Measurements from ENCODE around the gene CYP11A1.

The CYP11A1 gene

DNA sequence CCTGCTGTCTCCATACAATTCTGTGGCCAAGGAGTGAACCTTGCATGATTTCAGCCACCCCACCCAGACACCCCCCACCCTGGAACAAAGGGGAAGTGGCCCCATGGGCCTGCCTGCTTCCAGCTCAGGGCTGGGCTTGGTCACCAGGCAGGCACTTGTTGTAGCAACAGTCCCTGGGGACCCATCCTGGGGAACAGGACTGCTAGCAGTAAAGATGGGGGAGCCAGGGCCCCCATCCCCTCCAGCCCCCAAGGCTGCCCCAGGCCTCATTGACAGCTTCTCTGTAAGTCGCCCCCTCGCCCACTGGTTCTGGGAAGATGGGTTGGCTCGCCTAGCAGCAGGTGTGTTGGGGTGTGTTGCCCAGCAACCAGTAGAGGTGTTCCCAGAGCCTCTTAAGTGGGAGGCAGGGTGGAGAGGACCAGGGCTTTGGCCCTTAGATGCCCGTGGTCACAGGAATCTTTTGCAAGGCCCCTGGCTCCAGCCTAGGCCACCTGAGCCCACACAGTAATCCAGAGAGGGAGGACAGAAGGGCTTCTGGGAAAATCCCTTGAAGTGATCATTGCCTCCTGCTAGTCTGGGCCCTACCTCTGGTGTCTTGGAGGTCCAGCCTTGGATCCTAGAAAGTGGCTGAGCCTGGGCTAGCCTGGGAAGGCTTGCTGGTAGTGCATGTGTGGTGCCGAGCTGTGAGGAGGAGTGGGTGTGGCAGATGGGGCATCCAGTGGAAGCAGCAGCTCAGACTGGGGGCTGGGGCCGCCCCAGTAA, 48.9 kb downstream of the CYP11A1 start:
- DNase-seq, result no peak

DNA sequence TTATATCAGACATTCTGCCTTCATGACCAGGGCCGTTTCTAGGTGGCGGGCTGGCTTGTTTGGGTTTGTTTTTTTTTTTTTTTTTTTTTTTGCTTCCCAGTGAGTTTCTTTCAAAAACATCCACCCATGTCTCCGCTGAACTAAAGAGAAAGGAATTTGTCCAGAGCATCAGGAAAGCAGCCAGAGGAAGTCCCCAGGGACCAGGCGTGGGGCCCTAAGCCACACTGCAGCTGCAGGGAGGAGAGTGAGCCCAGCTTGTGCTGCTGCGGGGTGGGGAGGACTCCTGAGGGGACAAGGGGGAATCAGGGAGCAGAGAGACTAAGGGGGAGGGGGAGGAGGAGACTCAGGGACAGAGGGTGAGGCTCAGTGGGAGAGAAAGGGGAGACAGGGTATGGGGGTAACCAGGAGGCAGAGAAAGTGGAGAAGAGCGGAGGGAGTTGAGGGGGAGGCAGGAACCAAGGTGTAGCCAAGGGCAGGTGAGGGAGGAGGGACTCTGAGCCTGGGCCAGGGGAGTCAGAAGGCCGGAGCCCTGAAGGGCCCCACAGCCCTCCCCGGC, 49.5 kb downstream of the CYP11A1 start:
- no peak for DNase-seq

DNA sequence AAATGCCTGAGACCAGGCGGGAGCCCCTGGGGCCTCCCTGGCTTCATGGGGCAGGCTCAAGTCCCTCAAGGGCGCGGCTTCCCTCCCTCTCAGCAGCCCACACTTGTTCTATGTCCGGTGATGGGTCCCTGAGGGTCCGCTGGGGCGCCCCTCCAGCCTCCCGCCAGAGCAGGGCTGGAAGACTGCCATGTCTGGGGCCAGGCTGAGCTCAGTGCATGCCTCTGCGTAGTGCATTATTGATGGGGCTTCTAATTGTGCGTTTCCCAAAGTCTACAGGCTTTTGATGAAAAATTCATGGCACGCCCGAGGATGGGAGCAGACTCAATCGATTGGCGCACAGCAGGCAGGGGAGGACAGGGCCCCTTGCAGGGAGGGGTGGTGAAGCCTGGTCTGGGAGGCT, 51.3 kb downstream of the CYP11A1 start:
- DNase-seq, result no peak

DNA sequence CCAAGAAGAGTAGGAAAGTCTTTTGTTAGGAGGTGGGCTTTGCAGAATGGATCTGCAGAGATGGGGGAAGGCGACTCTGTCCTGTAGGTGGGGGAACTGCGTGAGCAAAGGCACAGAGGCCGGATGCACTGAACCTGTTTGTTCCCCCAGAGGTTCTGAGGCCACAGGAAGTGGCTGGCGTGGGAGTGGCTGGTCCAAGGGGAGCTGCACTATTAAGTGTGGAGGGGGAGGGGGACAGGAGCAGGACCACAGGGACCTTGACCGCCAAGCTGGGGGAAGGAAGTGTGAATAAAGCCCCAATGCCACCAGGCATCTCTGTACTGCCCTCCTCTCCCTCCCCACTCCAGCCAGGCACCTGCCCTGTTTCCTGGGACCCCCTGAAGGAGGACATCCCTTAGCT, 51.8 kb downstream of the CYP11A1 start:
- no peak for DNase-seq

DNA sequence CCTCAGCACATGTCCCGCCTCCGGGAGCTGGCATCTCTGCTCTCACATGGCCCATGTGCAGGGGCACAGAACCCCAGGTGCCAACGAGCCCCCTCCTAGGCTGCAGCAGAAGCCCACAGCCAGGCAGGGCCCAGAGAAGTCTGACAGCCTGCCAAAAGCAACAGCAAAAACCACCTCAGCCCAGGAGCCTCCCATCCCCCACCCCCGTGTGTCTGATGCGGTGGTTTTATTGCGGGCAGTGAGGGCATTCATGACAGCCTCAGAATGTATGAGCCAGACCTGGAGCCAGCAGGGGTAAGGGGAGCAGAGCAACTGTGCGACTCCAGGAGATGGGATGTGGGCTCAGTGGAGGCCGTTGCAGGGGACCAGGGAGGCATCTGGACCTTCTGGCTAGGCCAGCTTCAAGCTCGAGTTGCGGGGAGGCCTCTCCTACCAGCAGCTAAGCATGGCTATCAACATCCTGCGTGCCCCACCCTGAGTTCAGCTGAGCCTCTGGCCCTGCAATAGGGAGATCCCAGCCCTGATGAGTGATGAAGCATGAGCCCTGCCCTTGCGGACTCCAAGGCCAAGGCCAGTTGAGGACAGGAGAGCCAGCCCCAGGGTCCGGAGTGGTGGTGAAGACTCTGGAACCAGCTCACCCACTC, 52.5 kb downstream of the CYP11A1 start:
- DNase-seq, result no peak

DNA sequence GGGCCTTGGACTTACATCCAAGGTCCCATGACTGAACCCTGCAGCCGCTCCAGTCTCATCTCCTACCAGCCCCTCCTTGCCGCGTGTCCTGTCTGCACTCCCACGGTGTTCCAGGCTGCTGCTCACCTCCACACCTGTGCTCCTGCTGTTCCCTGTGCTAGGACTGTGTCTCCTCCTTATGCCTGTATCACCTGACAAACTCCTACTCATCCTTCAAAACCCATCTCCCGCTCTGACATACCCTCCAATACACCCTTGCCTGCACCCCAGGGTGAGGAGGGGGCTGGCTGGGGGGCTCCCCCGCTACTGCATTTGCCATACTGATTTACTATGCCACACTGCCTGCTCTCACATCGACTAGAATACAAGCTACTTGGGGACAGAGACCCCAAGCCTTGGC, 53.6 kb downstream of the CYP11A1 start:
- no peak for DNase-seq

DNA sequence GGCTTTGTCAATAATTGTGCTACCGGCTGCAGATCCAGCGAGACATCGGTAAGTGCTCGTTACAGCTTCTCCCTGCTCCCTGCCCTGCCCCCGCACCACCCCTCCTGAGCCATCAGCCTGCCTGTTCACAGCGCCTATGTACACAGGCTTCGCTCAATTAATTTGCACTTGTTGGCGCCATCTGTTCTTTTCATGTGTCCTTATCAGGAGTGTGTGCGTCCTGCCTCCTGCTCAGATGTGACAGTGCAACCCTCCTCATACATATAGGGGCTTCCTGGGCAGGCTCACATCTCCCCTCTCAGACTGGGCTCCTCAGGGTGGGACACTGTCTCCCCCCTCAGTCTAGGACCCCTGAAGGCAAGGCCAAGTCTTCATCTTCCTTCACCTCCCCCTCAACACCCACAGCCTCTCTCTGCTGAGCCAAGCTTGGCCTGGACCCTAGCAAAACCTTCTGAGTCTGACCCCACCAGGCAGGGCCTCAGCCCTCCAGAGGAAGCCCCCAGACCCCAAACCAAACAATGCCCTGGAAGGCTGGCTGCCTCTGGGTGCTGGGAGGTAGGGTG, 54.9 kb downstream of the CYP11A1 start:
- no peak for DNase-seq

DNA sequence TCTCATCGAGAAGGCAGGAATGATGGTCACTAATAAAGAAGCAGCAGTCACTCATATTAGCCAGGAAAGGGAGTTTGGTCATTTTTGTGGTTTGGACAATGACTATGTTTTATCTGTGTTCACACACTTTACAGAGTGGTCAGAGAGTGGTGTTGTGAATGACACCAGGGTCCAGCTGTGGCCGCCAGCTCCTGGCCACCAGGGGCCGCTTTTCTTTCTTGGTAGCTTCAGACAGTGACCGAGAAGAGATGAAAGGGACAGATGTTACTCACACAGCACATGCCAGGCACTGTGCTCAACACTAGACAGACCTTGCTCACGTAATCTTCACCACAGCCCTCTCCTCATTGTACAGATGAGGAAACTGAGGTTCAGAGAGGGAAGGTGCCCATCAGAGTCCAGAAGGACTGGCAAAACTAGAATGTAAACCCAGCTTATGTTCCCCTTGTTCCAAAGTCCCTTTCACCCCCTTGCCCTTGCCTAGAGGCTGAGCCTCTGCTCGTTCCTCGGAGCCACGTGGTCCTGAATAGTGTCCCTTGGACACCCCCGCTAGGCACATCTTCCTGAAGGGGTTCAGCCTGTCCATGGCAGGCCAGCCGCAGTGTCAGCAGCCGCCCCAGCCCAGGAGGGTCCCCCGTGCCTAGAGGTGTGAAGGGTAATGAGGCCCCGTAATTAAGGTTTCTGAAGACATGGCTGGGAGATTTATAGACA, 55.6 kb downstream of the CYP11A1 start:
- no peak for DNase-seq

DNA sequence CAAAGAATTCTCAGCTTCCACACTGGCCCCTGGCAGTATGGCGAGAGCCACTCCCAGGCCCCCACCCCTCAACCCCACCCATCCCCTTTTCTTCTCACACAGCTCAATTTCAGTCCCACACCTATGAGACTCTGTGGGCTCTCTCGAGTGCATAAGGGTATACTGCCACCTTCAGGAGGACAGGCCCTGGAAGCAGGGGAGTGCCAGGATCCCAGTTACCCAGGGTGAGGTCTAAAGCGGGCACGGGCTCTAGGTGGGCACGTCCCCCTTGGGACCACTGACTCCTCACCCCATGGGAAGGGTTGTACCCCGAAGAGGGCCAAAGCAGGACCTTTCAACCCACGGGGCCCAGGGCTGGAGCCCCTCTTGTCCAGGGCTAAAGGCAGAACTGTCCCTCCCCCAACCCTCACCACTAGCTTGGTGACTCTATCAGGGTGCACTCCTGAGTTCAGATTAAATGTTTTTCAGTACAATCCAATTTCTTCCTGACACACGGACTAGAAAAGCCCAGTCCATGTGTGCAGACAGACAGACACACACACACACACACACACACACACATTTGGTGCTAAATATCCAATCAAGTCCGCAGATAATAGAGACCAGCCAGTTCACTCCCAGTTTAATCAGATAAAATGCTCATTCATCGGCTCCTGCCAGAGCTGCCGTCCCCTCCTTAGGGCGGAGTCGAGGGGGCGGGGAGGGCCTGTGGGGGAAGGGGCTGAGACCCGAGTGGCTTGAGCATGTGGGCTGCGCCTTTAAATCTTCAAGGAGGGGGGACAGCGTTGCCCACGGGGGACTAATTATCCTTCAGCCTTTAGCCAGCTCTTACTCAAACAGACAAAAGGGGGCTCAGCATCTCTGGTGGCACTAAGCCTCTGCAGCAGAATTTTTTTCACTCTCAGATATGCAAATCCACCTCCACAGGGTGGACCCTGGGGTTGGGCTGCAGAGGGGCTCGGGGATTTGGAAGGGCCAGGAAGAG, 59.3 kb downstream of the CYP11A1 start:
- DNase-seq, result no peak

DNA sequence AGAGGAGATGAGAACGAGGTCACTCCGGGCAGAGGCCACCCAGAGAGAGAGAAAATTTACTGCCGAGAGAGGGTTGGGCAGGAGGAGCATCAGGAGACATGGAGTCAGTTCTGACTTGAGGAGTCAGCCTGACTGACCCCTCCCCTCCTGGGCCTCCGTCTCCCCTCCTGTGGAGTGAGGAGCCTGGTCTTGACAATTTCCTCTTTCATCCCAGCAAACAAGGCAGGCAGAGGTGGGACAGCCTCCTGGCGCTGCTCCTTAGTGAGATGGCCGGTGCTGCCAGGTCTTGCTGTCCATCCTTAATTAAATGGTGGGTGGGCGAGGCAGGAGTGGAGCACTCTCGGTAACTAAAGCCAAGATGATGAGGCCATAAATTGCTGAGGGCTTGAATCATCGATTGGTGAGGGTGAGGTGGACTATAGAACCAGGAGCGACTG, 60.6 kb downstream of the CYP11A1 start:
- no peak for DNase-seq

DNA sequence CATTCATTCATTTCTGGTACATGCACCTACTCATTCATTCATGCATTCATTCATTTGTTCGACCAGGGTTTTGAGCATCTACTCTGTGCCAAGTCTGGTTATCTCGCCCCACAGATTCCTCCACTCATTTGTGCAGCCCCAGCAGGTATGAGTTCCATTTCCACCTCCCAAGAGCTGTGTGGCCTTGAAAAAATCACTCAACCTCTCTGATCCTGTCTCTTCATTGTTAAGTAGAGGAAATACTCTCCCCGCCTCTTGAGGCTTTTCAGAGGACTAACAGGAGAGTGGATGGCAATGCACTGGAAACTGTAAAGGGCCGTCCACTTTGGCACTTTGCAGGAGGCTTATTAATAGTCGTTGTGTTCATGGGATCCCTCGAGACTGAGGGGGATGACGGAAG, 61.8 kb downstream of the CYP11A1 start:
- no peak for DNase-seq

DNA sequence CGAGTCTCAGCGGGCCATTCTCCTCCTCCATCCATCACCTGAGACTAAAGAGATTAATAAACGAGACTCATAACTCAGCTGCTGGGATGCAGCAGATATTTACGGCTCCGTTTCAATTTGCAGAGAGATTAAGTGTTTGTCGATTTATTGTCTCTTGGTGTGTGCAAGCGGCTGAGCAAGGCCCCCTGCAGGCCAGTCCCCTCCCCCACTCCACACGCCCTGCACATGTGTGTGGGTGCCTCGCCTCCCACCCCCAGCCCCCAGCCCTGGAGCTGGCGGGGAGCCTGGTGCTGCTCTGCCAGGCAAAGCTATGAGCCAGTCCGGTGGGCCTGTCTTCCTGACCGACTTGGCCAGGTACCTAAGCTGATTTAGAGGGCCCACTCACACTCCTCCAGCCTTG, 63.0 kb downstream of the CYP11A1 start:
- no peak for DNase-seq

DNA sequence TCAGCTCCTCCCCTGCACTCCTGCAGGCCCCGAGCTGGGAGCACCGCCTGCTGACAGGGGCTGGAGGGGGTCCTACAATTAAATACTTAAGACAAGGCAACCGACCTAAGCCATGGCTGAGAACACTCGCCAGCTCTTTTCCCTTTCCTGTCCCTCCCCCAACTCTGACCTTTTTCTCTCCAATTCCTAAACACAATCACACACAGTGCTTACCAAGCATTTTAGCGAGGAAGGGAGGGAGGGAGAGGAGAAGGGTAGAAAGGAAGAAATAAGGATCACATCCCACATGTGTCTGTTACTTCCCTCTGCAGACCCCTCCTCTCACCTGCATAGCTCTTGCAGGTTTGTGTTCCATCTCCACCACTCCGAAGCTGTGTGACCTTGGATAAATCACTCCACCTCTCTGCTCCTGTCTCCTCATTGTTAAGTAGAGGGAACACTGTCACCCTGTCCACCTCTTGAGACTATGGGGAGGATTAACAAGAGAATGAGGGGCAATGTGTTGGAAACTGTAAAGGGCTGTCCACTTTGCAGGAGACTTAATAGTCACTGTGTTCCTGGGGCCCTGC, 63.6 kb downstream of the CYP11A1 start:
- no peak for DNase-seq

DNA sequence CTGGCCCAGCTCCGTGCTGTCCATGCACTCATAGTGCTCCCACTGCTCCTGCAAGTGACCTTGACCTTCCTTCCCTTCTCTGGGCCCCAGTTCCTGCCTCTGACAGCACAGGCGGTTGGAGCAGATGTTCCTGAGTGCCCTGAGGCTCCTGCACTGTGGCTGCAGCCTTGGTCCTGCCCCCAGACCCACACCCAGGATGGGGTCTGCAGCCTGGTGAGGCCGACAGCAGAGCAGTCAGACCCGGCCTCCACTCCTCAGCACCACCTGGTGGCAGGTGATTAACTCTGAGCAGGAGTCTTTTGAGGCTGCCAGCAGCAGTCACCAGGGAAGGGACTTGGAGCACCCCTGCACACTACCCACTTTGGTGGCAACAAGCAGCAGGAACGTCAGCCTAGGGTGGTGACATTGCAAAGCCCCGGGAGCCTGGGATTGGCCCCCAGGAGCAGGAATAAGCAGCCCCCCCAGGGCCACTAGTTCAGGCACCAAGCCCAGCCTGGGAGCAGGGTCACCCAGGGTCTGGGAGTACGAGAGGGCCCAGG, 64.6 kb downstream of the CYP11A1 start:
- no peak for DNase-seq

DNA sequence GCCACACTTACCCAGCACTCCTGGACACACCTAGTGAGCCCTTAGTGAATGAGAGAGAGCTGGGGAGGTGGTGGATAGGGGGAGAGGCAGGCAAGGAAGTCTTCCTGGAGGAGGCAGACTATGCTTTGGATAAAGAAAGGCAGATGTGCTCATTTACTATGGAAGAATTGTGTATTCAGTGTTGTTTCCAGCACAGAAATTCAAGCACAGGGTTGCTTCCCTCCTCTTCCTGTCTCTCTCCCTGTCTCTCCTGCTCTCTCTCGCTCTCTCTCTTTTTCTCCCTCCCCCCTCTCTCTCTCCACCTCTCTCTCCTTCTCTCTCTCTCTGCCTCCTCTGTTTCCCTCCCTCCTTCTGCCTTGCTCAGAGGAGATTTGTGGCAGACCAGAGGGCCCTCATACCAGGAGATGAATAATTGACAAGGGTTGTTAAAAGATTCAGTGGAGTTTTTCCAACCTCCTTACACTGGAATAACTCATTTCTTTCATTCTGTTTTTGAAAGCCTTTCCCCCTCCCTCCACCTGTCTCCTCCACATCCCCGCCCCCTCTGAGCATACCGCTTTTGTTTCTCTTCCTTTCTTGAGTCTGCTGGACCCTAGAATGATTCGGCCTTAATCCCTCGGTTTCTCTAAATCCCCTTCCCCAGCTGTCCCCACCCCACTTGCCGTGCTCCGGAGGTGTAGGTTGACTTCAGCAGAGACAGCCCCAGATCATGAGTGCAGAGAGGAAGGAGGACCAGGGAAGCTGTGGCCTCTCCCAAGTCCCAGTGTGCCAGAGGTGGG, 65.7 kb downstream of the CYP11A1 start:
- DNase-seq, result no peak

DNA sequence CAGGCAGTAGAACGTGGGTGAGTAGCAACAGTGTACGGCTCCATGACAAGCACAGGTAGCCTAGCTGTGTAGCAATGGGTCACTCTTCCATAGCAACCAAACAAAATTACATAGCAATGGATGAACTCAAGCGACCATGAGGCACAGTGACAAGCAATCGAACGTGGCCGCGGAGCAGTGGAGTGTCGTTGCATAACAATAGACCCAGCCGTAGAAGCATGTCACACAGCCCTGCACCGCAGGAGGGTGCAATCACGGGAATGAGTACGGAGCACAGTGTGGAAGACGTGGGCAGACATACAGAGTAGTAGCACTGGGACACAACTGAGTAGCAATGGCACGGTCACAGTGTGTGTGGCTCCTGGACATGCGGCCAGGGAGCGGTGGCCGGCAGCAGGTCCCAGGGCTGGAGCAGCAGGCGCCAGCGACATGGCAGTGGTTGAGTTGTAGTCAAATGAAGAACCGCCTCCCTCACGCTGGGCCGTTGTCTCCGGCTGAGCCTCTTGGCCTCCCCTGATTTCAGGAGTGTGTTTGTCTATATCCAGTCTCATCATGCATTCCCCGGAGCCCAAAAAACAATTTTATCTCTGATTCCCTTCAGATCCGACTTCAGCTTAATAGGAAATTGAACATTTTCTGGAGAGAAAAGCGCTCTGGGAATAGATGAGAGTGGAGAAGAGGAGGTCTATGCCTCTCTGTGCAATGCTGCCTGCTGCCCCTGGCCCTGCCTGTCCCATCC, 67.2 kb downstream of the CYP11A1 start:
- DNase-seq, result no peak

DNA sequence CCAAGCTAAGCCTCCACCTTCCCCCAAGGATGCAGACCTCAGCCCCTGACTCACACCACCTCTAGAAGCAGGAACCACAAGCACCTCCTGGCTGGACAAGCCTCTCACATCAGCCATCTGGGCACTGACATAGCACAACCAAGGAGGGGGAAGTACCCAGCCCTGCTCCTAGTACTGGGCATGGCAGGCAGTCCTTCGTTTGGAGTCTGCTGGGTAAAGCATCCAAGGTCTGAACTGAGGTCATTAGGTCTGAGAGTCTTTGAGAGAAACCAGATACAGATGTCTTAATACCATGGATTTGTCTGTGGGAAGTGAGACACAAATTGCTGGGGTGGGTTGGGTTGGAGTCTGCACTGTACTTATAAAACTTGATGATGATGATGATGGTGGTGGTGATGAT, 69.6 kb downstream of the CYP11A1 start:
- DNase-seq, result no peak

DNA sequence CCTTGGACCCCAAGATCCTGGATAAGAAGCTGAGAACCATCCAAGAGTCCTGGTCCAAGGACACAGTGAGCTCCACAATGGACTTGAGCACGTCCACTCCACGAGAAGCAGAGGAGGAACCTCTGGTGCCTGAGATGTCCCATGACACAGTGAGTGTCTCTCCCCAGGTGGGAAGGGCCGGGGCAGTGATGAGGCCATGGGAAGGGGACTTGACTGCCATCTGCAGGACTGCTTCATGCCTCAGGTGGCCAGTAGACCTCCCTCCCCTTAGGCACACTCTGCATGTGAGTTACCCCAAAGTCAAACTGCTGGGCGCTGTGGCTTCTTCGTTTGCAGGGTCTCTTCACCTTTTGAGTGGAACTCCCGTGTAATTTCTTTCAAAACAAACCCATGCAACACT, 71.6 kb downstream of the CYP11A1 start:
- no peak for DNase-seq

DNA sequence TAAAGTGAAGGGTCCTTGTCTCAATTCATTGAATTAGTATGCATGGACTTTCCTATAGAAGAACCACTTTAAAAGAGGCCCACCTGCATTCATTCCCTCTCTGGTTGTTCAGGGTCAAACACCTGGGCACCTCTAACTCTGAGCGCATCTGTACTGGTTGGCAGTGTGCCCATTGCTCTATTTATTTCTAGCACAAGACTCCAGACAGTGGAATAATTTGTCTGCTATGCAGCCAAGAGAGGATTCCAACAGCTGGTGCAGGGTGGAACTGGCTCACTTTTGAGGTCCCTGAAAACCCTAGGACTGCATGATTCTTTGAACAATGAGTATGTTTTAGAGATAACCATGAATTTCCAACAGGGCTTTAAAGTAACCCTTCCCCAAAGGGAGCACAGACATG, 73.4 kb downstream of the CYP11A1 start:
- no peak for DNase-seq

All from CD4-positive, alpha-beta T cell treated with Interleukin-15 for 1 hour (primary cell).